ENCODE results near the gene PCDHGA1.

The PCDHGA1 gene

DNA sequence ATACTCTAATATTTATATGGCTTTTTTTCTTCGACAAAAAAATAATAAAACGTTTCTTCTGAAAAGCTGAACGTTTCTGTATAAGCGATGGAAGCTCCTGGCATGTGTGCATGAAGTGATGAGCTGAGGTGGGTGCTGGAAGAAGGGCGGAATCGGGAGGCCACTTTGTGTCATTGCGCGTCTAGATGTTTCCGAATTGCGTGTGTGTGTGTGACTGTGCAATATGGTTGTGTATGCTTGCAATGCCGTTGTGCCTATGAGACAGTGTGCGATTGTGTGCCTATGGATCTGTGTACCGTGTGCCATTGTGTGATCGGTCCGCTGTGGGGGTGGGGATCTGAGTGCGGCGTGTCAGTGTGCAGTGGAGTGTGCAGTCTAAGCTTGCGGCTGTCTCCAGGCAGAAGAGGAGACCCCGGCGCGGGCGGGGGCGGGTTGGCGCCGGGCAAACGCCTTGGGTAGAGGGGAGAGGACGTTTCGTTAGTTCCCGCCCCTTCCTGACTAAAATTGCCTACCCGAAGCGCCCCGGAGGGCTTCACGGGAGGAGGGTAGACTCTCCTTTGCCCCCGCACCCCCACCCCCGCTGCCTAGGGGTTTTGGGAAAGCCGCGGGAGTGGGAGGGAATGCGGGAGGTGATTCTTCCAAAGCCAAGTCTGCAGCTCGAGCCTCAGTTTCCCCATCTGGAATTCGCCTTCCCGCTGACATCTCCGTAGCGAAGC, 182.8 kb downstream of the PCDHGA1 start:
- no peak for DNase-seq (ENCODE audit: low read depth)

DNA sequence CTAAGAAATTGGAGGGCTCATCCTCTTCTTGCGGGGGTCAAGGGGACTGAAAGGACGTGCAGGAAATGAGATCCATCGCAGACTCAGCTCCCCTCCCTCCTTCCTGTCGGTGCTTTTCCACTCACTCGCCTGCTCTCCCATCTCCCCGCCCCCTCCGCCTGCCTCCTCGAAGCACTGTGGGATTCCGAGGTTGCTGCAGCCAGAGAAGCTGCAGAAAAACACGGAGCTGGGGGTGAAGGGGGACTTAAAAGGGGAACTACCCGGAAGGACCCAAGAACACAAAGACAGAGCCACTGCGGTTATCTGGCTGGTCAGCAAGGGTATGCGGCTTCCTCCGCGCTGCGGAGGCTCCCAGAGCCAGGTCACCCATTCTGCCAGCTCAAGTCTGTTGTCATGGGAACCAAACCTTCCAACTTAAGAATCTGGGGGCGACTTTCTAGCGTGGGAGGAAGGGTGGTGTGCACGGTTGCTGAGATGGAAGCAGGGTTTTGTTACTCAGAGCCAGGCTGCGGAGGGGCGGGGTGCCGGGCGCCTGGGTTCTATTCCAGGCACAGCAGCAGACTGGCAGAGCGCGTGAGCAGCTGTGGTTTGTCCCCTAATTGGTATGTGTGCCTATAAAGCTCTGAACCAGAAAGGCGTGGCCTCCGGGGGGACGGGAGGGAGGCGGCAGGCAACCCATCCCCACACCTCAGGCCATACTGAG, 183.5 kb downstream of the PCDHGA1 start:
- DNase-seq (ENCODE audit: low read depth): peak; percentile 19

DNA sequence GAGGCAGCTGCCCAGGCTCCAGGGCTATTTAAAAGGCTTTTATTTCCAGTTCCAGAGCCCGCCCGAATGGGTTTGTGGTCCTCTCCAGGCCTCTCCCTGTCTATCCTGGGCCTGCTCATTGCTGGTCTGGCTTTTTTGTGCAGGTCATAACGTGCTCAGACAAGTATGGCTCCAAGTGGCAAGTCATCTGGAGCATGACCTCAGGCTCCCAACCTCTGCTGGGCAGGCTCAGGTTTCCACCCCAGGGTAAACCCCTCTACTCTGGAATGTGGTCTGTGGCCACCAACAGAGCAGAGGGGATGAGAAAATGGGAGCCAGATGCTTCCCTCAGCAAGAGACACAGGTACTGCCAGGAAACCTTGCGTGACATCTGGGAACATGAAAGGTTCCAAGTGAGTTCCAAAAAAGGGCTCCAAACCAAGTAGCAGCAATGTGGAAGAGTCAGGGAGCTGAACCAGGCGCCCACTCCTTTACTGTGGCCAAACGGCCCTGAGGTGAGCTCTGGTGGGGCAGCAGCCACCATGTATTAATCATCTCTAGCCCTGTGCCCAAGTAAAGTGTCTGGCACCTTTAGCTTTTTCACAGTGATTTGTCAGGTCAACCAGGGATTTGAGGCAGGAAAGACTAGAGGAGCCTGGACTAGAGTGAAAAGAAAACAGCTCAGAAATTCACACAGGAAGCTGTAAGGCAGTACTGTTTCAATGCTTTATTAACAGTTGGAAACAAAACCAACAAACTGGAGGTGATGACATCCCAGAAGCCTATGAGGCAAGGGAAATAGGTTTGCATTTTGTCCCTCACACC, 184.2 kb downstream of the PCDHGA1 start:
- no peak for DNase-seq (ENCODE audit: low read depth)

DNA sequence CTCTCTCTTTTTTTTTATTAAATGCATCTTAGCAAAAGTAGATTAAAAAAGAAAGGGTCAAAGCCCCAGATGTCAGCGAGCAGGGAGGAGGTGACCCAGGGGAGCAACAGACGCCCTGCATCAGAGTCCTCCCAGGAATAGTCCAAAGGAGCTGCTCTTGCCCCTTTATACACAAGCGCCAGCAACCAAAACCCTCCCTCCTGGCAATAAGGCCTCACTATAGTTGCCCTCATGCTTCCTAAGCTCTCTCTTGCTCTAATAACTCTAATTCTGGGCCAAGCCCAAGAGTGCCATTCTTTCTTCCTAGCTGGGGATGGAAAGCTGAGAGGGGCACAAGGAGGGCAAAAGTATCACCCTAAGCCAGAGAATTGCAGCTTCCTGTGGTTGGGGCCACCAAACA, 184.8 kb downstream of the PCDHGA1 start:
- no peak for DNase-seq (ENCODE audit: low read depth)

DNA sequence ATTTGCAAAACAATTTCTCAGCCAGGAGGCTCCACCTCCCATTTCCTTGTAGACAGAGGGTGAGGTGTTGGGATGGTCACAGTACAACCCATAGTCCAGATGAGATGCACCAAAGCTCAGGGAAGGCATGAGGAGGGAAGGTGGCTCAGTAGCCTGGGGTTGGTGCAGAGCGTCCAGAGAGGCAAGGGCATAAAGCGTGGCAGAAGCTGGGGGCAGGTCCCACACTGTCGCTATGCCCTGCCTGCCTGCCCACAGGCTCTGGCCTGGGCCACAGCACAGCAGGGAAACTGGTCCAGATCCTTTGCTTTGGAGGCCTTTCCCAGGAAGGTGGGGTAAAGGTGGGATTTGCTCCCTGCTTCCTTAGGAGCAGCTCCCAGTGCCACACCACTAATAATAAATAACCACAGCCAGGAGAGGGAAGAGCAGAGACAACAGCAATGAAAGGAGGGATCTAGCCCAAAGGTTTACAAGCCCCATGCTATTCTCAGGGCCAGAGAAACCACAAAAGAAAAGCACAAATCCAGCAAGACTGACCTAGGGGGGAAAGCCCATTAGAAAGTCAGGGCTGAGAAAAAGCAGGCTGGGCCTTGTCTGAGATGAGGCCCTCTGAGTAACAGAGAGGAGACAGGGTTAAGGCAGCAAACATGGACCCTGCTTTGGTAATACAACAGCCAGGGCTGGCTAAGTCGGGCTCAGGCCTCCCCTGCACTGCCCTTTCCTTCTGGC, 185.8 kb downstream of the PCDHGA1 start:
- DNase-seq (ENCODE audit: low read depth): no peak

- no peak for DNase-seq (ENCODE audit: low read depth)
Measured at GRCh38 chr5:141516672-141517025, 186.3 kb downstream of the PCDHGA1 start.

- no peak for DNase-seq (ENCODE audit: low read depth)
Measured at GRCh38 chr5:141517312-141517711, 187.0 kb downstream of the PCDHGA1 start.

- DNase-seq (ENCODE audit: low read depth): no peak
Measured at GRCh38 chr5:141517880-141518617, 187.7 kb downstream of the PCDHGA1 start.

DNA sequence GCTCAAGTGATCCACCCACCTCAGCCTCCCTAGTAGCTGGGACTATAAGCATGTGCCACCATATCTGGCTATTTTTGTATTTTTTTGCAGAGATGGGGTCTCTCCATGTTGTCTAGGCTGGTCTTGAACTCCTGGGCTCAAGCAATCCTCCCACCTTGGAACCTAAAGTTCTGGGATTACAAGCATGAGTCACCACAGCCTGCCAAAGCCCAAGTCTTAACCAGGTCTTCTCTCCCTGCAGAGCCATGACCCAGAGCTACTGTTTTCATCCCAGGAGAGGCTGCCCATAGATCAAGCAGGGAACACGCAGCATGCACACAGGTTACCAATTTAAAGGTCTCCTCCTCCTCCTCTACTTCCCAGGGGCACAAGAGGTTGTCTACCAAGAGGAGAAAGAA, 188.3 kb downstream of the PCDHGA1 start:
- no peak for DNase-seq (ENCODE audit: low read depth)

DNA sequence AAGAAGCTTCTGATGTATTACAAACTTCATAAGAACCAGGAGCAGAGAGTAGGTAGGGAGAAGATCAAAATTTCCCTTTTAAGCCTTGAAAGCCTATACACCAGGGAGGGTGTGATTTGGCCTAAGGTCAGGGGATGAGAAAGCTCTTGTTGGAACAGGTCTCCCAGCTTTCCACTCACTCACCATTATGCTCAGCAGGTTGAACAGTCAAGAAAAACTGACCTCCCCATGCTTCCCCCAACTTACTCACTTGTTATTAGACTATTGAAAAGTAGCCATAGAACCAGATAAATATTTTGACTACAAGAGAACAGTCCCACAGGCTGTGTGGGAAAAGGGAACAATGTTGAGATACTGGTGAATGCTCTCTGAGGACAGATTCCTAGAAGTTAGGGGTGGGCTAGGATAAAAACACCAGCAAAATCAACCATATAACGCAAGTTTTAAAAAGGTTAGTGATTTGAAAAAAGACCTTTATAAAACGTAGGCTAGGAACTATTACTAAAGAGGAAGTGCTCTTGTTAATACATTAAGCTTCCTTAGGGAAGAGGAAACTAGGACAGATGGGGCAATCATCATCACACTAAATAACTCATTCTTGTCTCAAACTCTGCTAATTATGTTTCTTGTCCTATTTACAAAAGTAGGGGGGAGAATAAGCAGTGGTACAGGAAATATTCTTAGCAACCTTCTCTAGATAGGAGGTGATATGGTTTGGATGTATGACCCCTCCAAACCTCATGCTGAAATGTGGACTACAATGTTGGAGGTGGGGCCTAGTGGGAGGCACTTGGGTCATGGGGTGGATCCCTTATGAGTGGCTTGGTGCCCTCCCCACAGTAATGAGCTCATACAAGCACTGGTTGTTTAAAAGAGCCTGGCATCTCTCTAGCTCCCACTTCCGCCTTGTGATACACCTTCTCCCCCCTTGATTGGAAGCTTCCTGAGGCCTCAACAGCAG, 189.6 kb downstream of the PCDHGA1 start:
- DNase-seq (ENCODE audit: low read depth): no peak

DNA sequence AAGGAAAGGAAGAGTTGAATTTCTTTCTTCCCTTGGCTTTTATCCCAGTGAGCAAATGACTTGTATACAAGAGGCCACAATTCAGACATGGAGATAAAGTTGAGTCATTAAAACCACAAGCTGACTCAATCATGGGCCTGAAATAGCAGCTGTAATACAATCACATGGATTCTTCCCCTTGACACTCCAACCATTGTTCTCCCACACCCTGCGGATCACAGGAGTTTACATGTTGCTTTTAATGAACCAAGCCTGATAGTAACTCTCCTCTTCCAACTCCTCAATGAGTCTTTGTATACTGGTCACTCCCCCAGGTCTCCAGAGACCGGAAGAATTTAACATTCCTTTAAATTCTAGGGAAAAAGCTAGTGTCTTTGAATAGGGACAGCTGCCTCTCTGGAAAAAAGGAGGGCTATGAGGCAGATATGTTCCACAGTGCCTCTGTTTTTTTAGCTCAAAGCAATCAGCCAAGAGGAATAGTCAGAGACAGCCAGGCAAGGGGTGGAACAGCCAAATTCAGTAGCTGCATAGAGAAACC, 191.0 kb downstream of the PCDHGA1 start:
- DNase-seq (ENCODE audit: low read depth): no peak

- DNase-seq (ENCODE audit: low read depth): no peak
Measured at GRCh38 chr5:141522301-141522700, 192.0 kb downstream of the PCDHGA1 start.

DNA sequence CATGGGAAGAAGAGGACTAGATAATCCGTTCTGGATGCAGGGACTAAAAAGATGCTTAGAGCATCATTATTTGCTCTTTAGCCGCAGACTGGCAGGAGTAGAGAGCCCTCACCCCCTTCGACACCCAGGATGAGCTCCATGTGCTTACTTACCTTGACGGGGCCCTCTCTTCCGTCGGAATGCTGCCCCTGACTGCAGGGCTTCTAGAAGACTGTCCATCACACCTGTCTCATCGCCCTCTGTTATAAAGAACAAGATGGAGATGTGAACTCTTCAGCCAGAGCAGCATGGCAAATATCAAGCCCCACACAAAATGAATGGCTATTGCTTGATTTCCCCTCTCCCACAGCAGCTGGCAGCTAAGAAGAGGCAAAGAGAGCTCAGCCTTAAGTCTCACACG, 193.7 kb downstream of the PCDHGA1 start:
- DNase-seq (ENCODE audit: low read depth): no peak

GRCh38 chr5:141524604-141525597, 194.6 kb downstream of the PCDHGA1 start:
- peak; percentile 20 for DNase-seq (ENCODE audit: low read depth)

DNA sequence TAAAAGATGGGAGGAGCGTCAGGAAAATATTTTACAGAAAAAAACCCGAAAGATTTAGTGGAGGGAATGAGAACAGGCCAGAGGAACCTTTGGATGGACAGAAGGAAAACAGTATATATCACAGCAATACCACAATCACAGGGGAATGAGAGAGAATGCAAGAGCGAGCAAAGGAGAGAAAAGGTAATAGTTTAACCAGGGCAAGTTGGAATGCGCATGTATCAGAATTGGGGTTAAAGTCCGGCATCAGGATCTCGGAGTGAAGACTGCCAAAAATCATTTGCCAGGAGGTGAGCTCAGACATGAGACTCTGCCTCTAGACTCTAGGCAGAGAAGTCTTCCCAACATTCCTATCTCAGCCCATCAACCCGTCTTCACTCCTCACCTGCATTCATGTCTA, 195.3 kb downstream of the PCDHGA1 start:
- no peak for DNase-seq (ENCODE audit: low read depth)

DNA sequence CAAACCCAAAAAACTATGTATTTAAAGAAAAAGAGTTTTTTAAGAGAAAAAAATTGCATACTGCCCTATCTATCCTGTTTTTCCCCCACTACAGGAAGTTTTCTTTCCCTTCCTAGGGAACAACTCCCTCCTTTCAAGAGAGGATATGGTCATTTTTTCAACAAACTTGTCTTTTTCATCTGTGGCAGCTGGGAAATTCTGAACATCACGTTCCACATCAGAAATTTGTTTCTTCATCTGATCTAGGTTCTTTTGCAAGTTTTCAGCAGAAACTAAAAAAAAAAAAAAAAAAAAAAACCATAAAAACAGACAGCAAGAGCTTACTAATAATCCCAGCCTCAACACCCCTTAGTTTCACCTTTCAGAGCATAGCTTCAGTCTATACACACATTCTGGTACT, 197.1 kb downstream of the PCDHGA1 start:
- no peak for DNase-seq (ENCODE audit: low read depth)

DNA sequence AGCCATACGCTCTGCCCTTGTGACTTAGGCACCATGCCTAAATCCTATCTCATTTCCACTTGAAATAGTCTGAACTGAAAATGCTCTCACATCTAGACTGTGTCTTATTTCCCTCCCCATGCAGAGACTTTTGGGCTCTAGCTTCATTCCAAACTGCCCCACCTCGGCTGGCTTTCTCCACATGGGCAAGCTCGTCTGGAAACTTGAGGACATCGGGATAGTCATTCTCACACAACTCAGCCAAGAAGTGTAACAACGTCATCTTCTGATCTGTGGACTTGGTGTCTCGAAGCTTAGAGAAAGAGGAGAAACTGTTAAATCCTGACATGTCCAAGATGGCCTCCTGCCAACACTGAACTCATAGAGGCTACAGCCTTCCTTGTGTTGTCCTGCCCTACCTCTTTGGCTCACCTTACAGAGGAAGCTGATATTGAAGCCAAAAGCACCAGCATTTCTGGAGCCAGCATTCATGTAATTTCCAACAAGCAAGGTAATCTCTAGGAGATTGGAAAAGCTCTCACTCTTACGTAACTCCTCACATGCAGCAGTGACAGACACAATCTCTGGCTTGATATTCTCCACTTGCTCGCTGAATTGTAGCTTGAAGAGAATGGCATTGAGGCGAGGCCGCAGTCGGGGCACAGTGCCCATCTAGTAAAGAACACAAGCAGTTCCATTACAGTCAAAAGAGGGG, 198.1 kb downstream of the PCDHGA1 start:
- DNase-seq (ENCODE audit: low read depth): no peak

DNA sequence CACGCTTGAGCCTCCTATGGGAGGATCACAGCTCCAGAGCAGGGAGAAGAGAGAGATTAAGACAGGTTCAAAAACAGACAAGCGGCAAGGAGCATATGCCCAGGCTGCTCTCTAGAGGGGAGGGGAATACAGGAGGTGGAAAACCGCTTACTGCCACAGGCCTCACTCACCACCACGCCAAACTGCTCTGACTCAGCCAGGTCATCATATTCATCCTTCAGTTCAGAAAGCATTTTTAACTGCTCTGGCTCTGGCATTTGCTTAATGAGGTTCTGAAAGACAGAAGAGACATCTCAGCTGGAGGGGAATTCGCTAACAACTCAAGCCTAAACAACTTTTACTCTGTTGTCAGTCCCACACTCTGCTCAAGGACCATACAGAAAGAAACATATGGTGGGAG, 198.7 kb downstream of the PCDHGA1 start:
- DNase-seq (ENCODE audit: low read depth): no peak
